Measurements from ENCODE around the gene GFOD1.

GRCh38 chr6:13474787-13475186 is 12.6 kb downstream of the GFOD1 start:
- no peak for TF ChIP-seq ESRRG (CRISPR knock-in tag; IDR thresholded peaks at IDR 0.05)
- no peak for TF ChIP-seq BACH2 (CRISPR knock-in tag; IDR thresholded peaks at IDR 0.05; ENCODE audit: borderline replicate concordance)
- TF ChIP-seq CREB5 (CRISPR knock-in tag; IDR thresholded peaks at IDR 0.05; ENCODE audit: low read depth), result no peak
- TF ChIP-seq ZFP30 (CRISPR knock-in tag; IDR thresholded peaks at IDR 0.05), result no peak
- TF ChIP-seq ZFP3 (CRISPR knock-in tag; IDR thresholded peaks at IDR 0.05), result no peak
- TF ChIP-seq CSRNP3 (CRISPR knock-in tag; IDR thresholded peaks at IDR 0.05), result no peak
- TF ChIP-seq GLIS3 (CRISPR knock-in tag; IDR thresholded peaks at IDR 0.05), result no peak
- TF ChIP-seq PATZ1 (CRISPR knock-in tag; IDR thresholded peaks at IDR 0.05; ENCODE audit: borderline replicate concordance), result no peak

Measured in SK-N-SH treated with all-trans-retinoic acid at 6 μM for 48 hours (cell line).